Pancreas (tissue), 10 donors: Measurements from ENCODE around the gene SLFN5. TPM values are rescaled to one million over a fixed set of nuclear protein-coding genes. Genes with fewer than 3 reads are reported as not detected.

Experiments used
- ATAC-seq, 4 donors: fragments of 200-7000 bp; cut with Tn5 transposase; one replicate each; pipeline versions ENCODE4 v1.8.0 to v1.9.1; 2020; ENCODE audit warnings: mild to moderate bottlenecking in 4 of 4, moderate library complexity in 4 of 4
- DNase-seq, 6 donors: peaks; one replicate each; pipeline ENCODE4 v3.0.0-alpha.2; 2020
- FAIRE-seq: peaks from 2 replicates; lab custom pipeline; 2012; peaks lifted over from hg19 to GRCh38; lab: Jason Lieb, UNC
- H3K27ac ChIP-seq, 4 donors: fragments of 200-600 bp; sonication (generic); 1 replicate in 3 of 4; 2 replicates in 1 of 4; pipeline versions ENCODE4 v1.5.0 to v1.8.0; 2020
- H3K27me3 ChIP-seq, 4 donors: fragments of 200-600 bp; one replicate each; pipeline ENCODE4 v1.8.0; 2021
- H3K36me3 ChIP-seq, 3 donors: fragments of 200-600 bp; sonication (generic) in 1 of 3; one replicate each; pipeline versions ENCODE4 v1.5.0 to v1.8.0; 2020 to 2021
- H3K4me1 ChIP-seq, 3 donors: fragments of 200-600 bp; one replicate each; pipeline ENCODE4 v1.8.0; 2021
- H3K4me3 ChIP-seq, 4 donors: fragments of 200-600 bp; sonication (generic) in 2 of 4; one replicate each; pipeline versions ENCODE4 v1.5.0 to v1.8.0; 2020 to 2021
- H3K9me3 ChIP-seq, 4 donors: fragments of 200-600 bp; one replicate each; pipeline ENCODE4 v1.8.0; 2021
- CTCF ChIP-seq, 4 donors: fragments of 200-600 bp; sonication (generic) in 3 of 4; IDR thresholded peaks; one replicate each; pipeline versions ENCODE4 v1.5.0 to v1.8.0; 2021; ENCODE audit warnings: antibody characterized with exemption in 4 of 4
- WGBS, 2 donors: extraction: QIAGEN DNeasy Blood & Tissue Kit; methylation state at CpG; one replicate each; pipeline ENCODE4 v1.1.7; 2013; 5-methylcytosine and 5-hydroxymethylcytosine counted together
- intact Hi-C, 3 donors: fragments of 100-400 bp; cut with DNase I; formaldehyde crosslinking; loops; one replicate each; pipeline versions ENCODE4 v1.11.1 to v1.14.2; 2022
- polyA plus RNA-seq, 2 donors: library from polyadenylated mRNA; stranded (reverse); fragments of 200-250 nt; gene quantifications; one replicate each; pipeline ENCODE4 v1.2.3, GENCODE V29; 2013
- total RNA-seq, 6 donors: library from RNA; stranded (reverse); fragmentation: NEBNext Ultra II Directional in 4 of 6; extraction: Animal tissue kit (Norgen Biotek cat#: 25700) in 4 of 6; gene quantifications; one replicate each; pipeline versions ENCODE4 v1.2.1 to v1.2.4, GENCODE V29; 2021 to 2023
- donor health status: healthy with polysubstance abuse.
- donor health status: DM: no; HTN: no; CAD: no; lungs with moderate emphysema.
- donor health status: DM: no; HTN: no; CAD: no.
- donor health status: control.
- donor health status: control.
- donor health status: Bipolar disorder and iron deficiency.
- donor health status: DM: yes; HTN: yes; CAD: no.
- donor health status: DM: no; HTN: no; CAD: no.
- donor health status: DM: no; HTN: no; CAD: no.
- donor health status: DM: yes; HTN: yes; CAD: no.

SLFN5 gene
- total and polyA plus RNA-seq, 8 donors: 1.9 to 18.8 (median 6.3) TPM

DNA sequence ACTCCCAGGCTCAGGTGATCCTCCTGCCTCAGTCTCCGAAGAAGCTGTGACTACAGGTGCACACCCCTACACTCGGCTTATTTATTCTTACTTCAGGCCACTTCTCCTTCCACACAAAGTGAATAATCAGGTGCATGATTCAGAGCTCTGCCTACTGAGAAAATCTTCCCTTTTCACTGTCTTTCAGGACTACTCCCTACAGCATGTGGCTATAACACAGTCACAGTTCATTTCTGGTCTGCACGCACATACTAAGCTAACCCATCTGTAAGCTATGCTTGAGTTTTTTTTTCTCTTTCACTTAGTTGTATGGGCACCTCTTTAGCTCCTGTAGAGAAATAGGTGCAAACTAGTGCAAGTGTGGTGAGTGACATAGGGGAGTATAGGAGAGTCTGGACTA is 7.6 kb upstream of the SLFN5 start:
- no peak for FAIRE-seq
- Histone ChIP-seq H3K27me3 (no peaks in the 10 kb centered on the region), H3K36me3 (no peaks in the 10 kb centered on the region), H3K9me3 (no peaks in the 10 kb centered on the region), H3K27ac (no peak overlapping the region), H3K4me3 (no peak overlapping the region), H3K4me1 (no peaks in the 10 kb centered on the region)
- intact Hi-C loops: no loop called here
- WGBS, 2 donors: 79 to 89% methylated on average over 3 of the region's 3 CpGs
- no peak for DNase-seq
- ATAC-seq: no peak
- no peak for TF ChIP-seq CTCF (IDR thresholded peaks at IDR 0.05)

DNA sequence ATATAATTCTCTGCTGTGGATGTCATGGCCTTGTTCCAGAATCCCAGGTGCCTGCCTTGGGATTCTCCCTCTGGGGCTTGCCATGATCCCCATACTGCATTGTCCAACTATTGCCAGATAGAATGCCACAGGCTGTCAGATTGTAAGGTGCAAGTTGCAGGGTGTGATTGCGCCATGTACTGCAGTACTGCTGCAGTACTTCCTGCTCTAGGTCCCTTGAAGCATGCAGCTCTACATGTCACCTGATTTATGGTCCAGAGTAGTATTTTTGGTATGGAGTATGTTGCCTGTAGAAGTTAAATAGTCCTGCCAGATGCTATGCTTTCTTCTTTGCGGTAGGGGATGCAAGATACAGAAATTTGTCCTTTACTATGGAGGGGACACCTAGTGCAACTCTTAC is 7.0 kb upstream of the SLFN5 start:
- H3K9me3 ChIP-seq: no peaks in the 10 kb centered on the region
- ATAC-seq: no peak
- no peak for TF ChIP-seq CTCF (IDR thresholded peaks at IDR 0.05)
- H3K4me3 ChIP-seq: no peak overlapping the region
- H3K27ac ChIP-seq: no peak overlapping the region
- intact Hi-C loops: no loop called here
- no peaks in the 10 kb centered on the region for H3K27me3 ChIP-seq
- no peak for FAIRE-seq
- no peaks in the 10 kb centered on the region for H3K4me1 ChIP-seq
- DNase-seq: no peak
- 45 to 51% methylated on average over 2 of the region's 2 CpGs for WGBS, 2 donors
- no peaks in the 10 kb centered on the region for H3K36me3 ChIP-seq

DNA sequence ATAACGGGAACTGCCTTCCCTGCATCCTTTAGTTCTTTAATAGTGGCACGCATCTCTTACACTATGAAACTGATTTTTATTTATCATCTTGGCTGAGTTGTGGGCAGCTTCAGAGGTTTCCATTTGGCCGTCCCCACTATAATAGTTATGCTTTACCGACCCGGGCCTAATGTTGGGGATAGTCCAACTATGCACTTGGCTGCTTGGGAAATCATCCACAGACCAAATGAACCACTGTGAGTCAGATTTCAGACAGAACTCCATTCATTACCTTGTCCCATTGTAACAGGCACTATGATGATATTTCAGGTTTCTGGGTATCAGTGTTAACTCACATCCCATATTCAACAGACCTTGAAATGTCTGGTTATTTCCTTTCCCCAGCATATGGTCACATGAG is 6.1 kb upstream of the SLFN5 start:
- WGBS, 2 donors: 79 to 83% methylated on average over 5 of the region's 5 CpGs
- Histone ChIP-seq H3K4me3 (no peak overlapping the region), H3K4me1 (peaks cover 0 to 7% (median 0%) of the 10 kb centered on the region in 3 donors), H3K27me3 (no peaks in the 10 kb centered on the region), H3K27ac (no peak overlapping the region), H3K9me3 (no peaks in the 10 kb centered on the region), H3K36me3 (no peaks in the 10 kb centered on the region)
- ATAC-seq (no peak), FAIRE-seq (no peak), DNase-seq (no peak)
- intact Hi-C loops: no loop called here
- no peak for TF ChIP-seq CTCF (IDR thresholded peaks at IDR 0.05)

DNA sequence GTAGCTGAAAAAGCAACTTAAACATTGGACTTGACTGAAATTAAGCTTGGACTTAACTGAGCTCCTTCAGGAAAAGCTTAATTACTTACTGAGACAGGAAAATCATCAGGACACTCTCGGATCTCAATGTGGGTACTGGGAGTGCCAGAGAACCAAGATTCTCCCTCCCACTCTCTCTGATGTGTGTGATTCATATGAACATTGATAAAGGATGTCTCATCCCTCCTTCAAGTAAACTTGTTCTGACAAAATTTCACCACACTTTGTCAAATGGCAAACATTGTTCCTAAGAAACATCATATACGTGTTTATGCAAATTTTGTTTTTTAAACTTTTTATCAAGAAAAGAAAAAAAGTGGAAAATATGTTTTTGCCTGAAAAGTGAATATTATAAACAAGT is 4.1 kb upstream of the SLFN5 start:
- no peak for ATAC-seq

More for the DNA sequence above, 4.1 kb upstream of the SLFN5 start:
- FAIRE-seq: no peak
- no peaks in the 10 kb centered on the region for H3K36me3 ChIP-seq
- H3K9me3 ChIP-seq: no peaks in the 10 kb centered on the region
- H3K4me3 ChIP-seq: no peak overlapping the region
- WGBS, 2 donors: 88 to 91% methylated on average over 2 of the region's 2 CpGs
- no peak for DNase-seq
- no peaks in the 10 kb centered on the region for H3K27me3 ChIP-seq
- peaks cover 0 to 7% (median 0%) of the 10 kb centered on the region in 3 donors for H3K4me1 ChIP-seq
- no peak for TF ChIP-seq CTCF (IDR thresholded peaks at IDR 0.05)
- intact Hi-C loops: no loop called here
- H3K27ac ChIP-seq: no peak overlapping the region
